NCI-H2081 treated with DMSO at 0.1 percent for 48 hours (cell line): ENCODE results near the gene CST3.
"Not testable (repeated sequence)": the region's sequence is repeated elsewhere in the genome, so short reads cannot be mapped to it uniquely, and the experiment has no call there.

Experiments used
- DNase-seq: peaks from one replicate; lab custom pipeline; 2025; lab: John Stamatoyannopoulos, UW

CST3 gene, protein sequence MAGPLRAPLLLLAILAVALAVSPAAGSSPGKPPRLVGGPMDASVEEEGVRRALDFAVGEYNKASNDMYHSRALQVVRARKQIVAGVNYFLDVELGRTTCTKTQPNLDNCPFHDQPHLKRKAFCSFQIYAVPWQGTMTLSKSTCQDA

DNA sequence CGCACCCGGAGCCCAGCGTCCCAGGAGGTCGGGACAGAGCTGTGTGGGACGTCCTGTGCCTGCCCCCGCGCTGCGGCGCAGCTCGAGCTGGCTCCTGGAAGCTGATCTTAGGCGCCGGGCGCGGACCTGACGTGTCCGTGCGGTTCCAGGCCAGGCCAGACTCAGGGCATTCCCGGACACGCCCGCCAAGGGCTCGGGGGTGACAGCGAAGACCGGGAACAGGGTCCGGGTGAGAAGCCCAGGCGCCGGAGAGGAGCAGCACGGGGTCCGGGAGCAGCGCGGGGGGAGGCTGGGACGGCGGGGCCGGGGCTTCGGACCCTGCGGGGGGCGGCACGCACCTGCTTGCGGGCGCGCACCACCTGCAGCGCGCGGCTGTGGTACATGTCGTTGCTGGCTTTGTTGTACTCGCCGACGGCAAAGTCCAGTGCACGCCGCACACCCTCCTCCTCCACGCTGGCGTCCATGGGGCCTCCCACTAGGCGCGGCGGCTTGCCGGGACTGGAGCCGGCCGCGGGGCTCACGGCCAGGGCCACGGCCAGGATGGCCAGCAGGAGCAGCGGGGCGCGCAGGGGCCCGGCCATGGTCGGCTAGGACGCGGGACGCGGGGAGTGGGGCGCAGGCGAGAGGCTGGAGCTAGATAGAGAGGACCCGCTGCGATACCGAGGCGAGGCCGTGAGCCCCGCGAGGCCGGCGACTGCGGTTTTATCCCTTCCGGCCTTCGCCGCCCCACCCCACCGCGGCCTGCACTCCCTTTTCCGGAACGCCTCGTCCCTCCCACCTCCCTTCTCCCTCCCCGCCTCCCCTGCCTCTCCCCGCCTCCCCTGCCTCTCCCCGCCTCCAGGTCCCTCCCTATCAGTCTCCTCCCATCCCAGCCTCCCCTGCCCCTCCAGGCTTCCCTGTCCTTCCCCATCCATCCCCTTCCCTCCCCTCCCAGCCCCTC, at the start of gene CST3:
TSS of gene CST3 (minus strand) at position 674 of the 940 bp plus-strand sequence. CDS start at position 581, 93 bp downstream.
- DNase-seq = peak; percentile 1

GRCh38 chr20:23686046-23686750, 48.4 kb upstream of the CST3 start:
- no peak for DNase-seq

GRCh38 chr20:23685529-23685896, 47.8 kb upstream of the CST3 start:
- DNase-seq = not testable (repeated sequence)

GRCh38 chr20:23684261-23684660, 46.5 kb upstream of the CST3 start:
- no peak for DNase-seq

DNA sequence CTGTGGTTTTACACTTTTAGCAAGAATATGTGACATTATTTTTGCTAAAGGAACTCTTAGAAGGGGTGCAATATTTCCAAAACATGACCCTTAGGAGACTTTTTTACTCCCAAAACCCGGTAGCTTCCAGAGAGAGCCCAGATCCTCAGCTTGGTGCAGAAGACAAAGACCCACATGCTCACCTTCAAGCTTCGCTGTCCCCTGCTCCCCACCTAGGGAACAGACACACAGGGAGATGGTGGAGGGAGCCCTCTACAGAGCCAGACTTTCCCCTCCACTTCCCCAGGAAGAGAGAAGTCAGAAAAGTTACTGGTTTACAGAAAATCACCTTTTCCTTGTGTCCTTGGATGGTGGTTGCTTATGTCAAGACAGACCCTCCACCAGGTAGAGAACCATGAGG, 46.1 kb upstream of the CST3 start:
- no peak for DNase-seq

- no peak for DNase-seq
Measured at GRCh38 chr20:23683281-23683680, 45.5 kb upstream of the CST3 start.

DNA sequence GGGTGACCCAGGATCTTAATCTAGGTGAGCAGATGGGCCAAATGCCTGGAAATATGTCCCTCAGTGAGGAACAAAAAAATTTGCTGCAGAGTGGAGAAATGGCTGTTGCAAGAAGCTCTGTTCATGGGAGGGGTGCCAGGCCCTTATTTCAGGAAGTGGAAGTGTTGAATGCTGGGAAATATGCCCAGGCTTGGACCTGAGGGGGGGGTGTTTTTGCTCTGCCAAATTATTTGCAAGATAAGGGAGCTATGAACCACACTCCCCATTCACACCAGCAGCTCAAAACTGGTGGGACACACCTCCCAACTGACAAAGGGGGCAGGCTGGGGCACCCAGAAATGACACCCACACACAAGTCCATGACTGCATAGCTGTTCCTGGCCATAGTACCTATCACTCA, 42.4 kb upstream of the CST3 start:
- DNase-seq = no peak

DNA sequence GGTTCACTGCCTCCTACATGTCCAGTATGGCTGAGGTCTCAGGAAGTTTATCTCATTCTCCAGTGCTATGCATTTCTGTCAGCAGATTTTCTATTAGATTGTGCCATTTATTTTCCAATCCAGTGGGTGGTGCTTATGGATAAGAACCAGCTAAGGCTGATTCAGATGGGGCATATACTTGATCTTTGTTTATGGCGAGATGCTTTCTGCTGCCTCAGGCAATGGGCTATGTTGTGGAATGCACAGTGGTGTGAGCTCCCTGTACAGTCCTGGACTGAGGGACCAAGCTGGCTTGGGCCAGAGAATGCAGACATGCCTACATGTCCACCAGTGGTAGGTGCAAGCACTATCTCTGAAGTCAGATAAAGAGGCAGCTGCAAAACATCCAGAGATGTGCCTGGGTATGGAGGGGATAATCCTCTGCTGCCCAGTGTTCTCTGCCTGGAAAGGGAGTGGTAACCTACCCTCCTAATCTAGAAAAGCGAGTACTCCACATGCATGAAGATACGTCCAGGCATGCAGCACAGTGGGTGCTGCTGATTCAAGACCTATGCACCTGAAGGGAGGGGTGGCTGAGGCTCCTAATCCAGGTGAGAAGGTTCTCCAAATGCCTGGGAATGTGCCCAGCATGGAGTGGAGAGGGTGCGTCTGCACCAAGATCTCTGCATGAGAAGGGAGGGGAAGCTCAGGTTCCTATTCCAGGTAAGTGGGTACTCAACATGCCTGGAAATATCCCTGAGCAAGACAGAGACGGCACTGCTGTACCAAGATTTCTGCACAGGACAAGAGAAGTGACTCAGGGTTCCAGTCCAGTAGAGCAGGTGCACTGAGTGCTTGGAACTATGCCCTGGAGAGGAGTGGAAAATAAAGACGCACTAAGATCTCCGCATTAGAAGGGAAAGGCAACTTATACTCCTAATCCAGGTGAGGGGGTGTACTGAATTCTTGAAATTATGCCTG, 41.7 kb upstream of the CST3 start:
- DNase-seq = no peak

DNA sequence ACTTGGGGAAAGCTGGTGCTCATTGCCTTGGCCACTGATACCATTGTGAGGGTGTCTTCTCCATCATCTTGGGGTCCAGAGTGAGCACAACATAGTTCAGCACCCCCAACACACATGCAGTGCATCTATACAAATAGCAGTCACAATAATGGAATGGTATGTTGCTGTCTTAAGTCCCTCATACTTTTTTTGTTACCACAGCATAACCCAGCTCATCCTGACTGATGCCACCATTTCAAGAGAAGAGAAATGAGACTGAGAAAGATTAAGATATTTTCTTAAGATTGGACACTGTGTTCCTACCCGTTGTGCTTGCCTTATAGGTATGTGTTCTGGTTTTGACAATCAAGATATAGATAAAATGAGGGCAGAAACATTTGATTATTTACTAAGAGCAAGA, 35.5 kb upstream of the CST3 start:
- DNase-seq = no peak

DNA sequence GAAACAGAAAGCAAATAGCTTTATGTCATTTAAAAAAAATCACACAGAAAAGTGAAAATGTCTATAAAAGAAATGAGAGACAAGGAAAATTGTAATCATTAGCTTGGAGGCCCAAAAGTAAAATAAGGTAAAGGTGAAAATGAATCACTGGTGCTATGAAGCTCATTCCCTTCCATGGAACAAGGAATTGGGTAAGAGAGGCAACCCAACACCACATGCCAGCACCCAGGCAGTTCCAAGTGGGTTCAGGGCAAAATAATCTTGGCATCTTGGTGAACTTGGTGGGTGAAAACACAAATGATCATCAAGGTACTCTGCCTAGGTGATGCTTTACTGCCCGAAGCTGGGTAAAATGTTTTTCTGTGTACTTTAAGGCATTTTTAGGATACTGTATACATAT, 34.4 kb upstream of the CST3 start:
- DNase-seq = no peak

DNA sequence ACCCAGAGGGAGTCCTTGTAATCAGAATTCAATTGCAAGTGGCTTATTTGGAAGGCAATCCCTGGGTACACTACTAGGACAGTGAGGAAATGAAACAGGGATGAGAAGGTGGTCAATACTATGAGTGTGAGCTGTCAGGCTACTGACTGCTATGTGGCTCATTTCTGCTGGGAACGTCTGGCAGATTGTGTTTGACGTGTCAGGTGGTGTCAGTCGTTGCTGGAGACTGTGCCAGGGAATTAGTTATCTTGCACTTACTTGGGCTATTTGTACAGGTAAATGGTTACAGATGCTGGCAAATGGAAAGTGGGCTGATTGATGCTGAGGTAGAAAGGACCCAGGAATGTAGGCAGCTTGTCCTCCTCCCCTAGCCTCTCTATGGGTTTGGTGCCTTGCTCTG, 33.7 kb upstream of the CST3 start:
- no peak for DNase-seq

GRCh38 chr20:23670361-23670760, 32.6 kb upstream of the CST3 start:
- DNase-seq = no peak

DNA sequence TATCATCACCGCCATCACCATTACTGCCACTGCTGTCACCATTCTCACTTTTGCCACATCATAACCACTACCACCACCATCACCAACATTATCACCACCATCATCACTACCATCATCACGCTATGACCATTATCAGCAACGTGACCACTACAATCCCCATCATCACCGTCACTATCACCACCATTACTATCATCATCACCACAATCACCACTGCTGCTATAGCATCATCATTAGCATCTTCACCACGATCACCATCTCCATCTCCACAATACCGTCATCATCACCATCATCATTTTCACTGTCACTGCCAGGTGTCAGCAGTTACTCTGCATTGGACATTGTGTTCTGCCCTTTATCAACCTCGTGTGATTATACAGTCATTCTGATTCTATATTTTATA, 32.1 kb upstream of the CST3 start:
- DNase-seq = no peak

DNA sequence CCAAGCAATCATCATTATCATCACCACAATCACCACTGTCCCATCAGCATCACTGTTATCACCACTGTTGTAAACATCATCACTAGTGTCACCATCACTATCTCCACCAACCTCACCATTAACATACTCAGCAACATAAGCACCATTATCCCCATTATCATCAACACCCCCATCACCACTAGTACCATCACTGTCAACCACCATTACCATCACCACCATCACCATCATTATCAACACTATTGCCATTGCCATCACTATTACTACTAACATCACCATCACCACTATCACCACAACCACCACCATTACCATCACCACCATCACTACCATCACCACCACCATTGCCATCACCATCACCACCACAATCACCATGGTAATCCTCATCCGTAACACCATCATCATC, 31.6 kb upstream of the CST3 start:
- no peak for DNase-seq

DNA sequence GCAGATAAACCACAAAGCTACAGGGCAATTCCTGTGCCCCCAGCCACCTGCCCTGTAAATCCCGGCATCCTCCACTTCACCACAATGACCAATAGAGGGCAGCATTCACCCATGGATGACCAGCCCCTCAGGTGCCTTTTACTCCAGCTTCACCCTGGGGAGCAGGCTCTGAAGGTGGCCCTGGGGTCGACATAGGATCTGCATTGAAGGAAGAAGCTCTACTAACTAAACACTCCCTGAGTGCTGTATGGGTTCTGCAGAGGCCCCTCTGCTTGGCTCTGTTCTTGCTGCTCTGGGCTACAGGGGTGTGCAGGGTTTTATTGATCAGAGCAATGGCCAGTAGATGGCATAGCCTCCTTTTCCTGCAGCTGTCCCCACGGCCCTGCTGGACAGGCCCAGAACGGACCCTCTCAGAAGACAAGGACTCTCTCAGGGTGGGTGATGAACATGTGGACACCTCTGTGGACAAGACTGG, 30.8 kb upstream of the CST3 start:
- DNase-seq = no peak

DNA sequence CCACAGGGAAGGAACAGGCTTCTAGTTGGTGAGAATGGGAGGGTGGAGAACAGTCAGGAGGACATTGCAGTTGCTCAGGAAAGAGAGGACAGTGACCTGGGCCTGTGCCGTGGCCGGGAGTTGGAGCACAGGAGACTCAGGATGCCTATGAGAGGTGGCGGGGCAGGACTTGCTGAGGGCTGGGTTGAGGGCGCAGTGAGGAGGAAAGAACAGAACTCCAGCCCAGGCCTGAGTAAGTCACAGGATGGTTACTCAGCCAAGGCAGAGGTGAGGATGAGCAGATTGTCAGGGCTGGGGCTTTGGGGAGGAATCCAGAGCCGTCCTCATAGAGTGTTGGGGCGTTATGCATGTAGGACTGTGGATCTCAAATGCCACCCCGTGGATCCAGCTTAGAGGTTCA, 29.9 kb upstream of the CST3 start:
- no peak for DNase-seq

DNA sequence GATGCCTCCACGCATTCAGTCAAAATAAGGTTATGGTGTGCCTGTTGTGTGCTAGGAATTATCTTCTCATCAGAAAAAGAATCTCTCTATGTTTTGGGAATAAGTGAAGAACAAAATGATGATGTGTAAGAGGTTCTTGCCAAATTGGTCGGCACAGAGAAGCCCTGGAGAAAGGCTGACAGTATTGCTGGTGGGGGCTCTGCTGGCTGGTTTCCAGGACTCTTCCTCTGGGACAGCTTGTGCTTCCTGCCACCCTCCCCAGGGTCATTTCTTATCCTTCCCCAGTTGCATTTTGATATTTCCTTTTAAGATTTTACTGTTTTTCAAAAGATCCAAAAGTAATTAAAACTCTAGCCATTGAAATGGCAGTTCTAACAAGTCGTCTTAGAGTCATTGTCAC, 28.9 kb upstream of the CST3 start:
- no peak for DNase-seq

DNA sequence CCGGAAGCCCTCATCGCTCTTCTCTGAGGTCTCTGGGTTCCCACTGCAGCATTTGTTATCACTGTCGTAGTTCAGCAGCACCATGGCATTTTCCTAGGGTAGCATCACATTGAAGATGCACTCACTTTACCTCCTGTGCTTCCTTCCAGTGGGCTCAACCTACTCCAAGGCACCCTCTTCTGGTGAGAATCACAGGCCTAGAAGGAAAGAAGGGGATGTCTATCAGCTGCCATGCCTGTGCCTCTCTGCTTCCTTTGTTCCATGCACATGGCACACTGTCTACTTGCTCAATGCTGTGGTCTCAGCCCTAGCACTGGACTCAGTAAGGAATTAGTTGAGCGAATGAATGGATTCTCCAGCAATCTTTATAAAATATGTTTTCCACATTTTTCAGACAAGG, 28.4 kb upstream of the CST3 start:
- no peak for DNase-seq

- DNase-seq = no peak
Measured at GRCh38 chr20:23664954-23665353, 27.2 kb upstream of the CST3 start.

GRCh38 chr20:23664046-23664445, 26.3 kb upstream of the CST3 start:
- DNase-seq = not testable (repeated sequence)

GRCh38 chr20:23663180-23663579, 25.4 kb upstream of the CST3 start:
- DNase-seq = no peak
